Renal cortical epithelial cell (primary cell): ENCODE measurements around the gene ERCC6L2. TPM values are rescaled to one million over a fixed set of nuclear protein-coding genes. Genes with fewer than 3 reads are reported as not detected.

Experiments used
- DNase-seq: peaks from one replicate; pipeline ENCODE4 v3.0.0-alpha.2; 2011; ENCODE audit warnings: low read depth
- total RNA-seq: library from RNA; depleted of rRNA; stranded (reverse); fragments of >200 nt; gene quantifications from 2 replicates; pipeline ENCODE4 v1.2.3, GENCODE V29; 2014

The ERCC6L2 gene
- total RNA-seq, 1 donor from 2014 or later: 146 TPM

GRCh38 chr9:95979446-95979845, 104.0 kb downstream of the ERCC6L2 start:
- DNase-seq: no peak

GRCh38 chr9:95980262-95981125, 105.0 kb downstream of the ERCC6L2 start:
- DNase-seq: no peak

- DNase-seq: no peak
These were observed 106.4 kb downstream of the ERCC6L2 start for GRCh38 chr9:95981761-95982390.

- no peak for DNase-seq
These were observed 110.1 kb downstream of the ERCC6L2 start for GRCh38 chr9:95985440-95986055.

GRCh38 chr9:95989297-95989696, 113.8 kb downstream of the ERCC6L2 start:
- DNase-seq: no peak

- DNase-seq: peak; percentile 13
These were observed 115.8 kb downstream of the ERCC6L2 start for GRCh38 chr9:95991326-95991725.

GRCh38 chr9:95992536-95992935, 117.0 kb downstream of the ERCC6L2 start:
- no peak for DNase-seq

GRCh38 chr9:95993337-95993736, 117.8 kb downstream of the ERCC6L2 start:
- no peak for DNase-seq

GRCh38 chr9:95999390-95999789, 123.9 kb downstream of the ERCC6L2 start:
- DNase-seq: no peak

GRCh38 chr9:96004379-96004778, 128.9 kb downstream of the ERCC6L2 start:
- no peak for DNase-seq

GRCh38 chr9:96006296-96006879, 130.9 kb downstream of the ERCC6L2 start:
- DNase-seq: no peak

GRCh38 chr9:96006961-96007360, 131.5 kb downstream of the ERCC6L2 start:
- peak; percentile 78 for DNase-seq

- DNase-seq: peak; percentile 88
These were observed 133.2 kb downstream of the ERCC6L2 start for GRCh38 chr9:96008502-96009222.

GRCh38 chr9:96009223-96009602, 133.7 kb downstream of the ERCC6L2 start:
- no peak for DNase-seq

GRCh38 chr9:96009690-96010472, 134.4 kb downstream of the ERCC6L2 start:
- DNase-seq: peak; percentile 63

GRCh38 chr9:96014078-96014477, 138.6 kb downstream of the ERCC6L2 start:
- DNase-seq: no peak

- DNase-seq: peak; percentile 76
These were observed 140.6 kb downstream of the ERCC6L2 start for GRCh38 chr9:96015876-96016686.
